Measurements from ENCODE around the gene PIK3CA.
A peak's percentile ranks its signal among the peaks of the same experiment; 100 is the strongest.

GRCh38 chr3:179272385-179272784 lies 124.2 kb downstream of the PIK3CA start:
- TF ChIP-seq, protein P1, sequence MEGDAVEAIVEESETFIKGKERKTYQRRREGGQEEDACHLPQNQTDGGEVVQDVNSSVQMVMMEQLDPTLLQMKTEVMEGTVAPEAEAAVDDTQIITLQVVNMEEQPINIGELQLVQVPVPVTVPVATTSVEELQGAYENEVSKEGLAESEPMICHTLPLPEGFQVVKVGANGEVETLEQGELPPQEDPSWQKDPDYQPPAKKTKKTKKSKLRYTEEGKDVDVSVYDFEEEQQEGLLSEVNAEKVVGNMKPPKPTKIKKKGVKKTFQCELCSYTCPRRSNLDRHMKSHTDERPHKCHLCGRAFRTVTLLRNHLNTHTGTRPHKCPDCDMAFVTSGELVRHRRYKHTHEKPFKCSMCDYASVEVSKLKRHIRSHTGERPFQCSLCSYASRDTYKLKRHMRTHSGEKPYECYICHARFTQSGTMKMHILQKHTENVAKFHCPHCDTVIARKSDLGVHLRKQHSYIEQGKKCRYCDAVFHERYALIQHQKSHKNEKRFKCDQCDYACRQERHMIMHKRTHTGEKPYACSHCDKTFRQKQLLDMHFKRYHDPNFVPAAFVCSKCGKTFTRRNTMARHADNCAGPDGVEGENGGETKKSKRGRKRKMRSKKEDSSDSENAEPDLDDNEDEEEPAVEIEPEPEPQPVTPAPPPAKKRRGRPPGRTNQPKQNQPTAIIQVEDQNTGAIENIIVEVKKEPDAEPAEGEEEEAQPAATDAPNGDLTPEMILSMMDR (conservative IDR thresholded peaks at IDR 0.05; ENCODE audit: low read depth in 2 of 2), result peak; percentile 34 to 66
- TF ChIP-seq POLR2AphosphoS5 (IDR thresholded peaks at IDR 0.05; ENCODE audit: low read depth) (no peak), STAT1 (IDR thresholded peaks at IDR 0.05; ENCODE audit: unreplicated experiment) (no peak), REST (IDR thresholded peaks at IDR 0.05; ENCODE audit: unreplicated experiment) (no peak), EZH2 (IDR thresholded peaks at IDR 0.05; ENCODE audit: low read depth, unreplicated experiment) (no peak), EZH2phosphoT487 (IDR thresholded peaks at IDR 0.05; ENCODE audit: unreplicated experiment) (no peak), JUNB (IDR thresholded peaks at IDR 0.05; ENCODE audit: unreplicated experiment) (no peak), ZNF462 (CRISPR knock-in tag; IDR thresholded peaks at IDR 0.05) (no peak)
